ENCODE data around the gene RERG. TPM values are rescaled to one million over a fixed set of nuclear protein-coding genes. Genes with fewer than 3 reads are reported as not detected.

The RERG gene
- total RNA-seq, 4 donors from 2014 or later: 61.6 to 236 (median 150) TPM

DNA sequence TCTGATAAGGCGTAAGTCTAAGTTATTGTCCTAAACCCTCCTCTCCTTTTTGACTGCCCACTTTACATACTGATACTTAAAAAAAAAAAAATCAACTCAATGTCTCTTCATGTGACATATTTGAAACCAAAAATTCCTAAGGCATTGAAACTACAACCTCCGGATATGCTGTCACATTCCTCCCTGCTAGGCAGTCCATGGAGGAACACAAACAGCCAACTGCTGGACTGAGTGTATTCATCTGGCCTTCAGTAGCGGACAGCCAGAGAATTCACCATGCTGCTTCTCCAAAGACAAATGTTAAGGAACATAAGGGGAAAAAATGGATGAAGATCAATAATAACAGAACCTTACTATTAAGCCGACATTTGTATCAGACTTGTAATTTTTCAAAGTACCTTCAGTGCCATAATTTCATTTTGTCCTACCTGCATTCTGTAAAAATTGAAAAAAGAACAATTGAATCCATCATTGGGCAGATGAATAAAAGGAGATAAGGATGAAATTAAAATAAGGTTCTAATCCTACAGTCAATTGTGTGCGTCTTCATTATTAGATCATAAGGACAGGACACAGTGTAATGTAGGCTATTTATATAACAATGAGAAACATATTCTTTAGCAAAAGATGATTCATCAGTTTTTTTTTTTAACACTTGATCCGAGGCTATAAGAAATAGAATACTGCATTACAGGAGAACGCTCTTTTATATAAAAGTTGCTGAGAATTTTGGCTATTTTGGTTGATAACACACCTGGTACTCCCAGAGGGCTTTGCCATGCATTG, 12.2 kb downstream of the RERG start:
- H3K27ac ChIP-seq: peak overlapping the region; percentile 83 to 95
- no peaks in the 10 kb centered on the region for H3K36me3 ChIP-seq
- H3K27me3 ChIP-seq: no peaks in the 10 kb centered on the region
- no peak overlapping the region for H3K4me3 ChIP-seq
- H3K9me3 ChIP-seq: no peaks in the 10 kb centered on the region
- H3K4me1 ChIP-seq: peaks cover 17 to 25% of the 10 kb centered on the region in 2 donors
- no peak for DNase-seq
- intact Hi-C loops (cut with DNase I; ENCODE audit: low total_unique reads): no loop called here
- TF ChIP-seq, protein P1, sequence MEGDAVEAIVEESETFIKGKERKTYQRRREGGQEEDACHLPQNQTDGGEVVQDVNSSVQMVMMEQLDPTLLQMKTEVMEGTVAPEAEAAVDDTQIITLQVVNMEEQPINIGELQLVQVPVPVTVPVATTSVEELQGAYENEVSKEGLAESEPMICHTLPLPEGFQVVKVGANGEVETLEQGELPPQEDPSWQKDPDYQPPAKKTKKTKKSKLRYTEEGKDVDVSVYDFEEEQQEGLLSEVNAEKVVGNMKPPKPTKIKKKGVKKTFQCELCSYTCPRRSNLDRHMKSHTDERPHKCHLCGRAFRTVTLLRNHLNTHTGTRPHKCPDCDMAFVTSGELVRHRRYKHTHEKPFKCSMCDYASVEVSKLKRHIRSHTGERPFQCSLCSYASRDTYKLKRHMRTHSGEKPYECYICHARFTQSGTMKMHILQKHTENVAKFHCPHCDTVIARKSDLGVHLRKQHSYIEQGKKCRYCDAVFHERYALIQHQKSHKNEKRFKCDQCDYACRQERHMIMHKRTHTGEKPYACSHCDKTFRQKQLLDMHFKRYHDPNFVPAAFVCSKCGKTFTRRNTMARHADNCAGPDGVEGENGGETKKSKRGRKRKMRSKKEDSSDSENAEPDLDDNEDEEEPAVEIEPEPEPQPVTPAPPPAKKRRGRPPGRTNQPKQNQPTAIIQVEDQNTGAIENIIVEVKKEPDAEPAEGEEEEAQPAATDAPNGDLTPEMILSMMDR (IDR thresholded peaks at IDR 0.05): no peak
- TF ChIP-seq POLR2A (IDR thresholded peaks at IDR 0.05): no peak

- no peak for TF ChIP-seq POLR2A (IDR thresholded peaks at IDR 0.05)
- TF ChIP-seq, protein P1 (IDR thresholded peaks at IDR 0.05): peak; percentile 16 to 53 (median 39)
- Histone ChIP-seq H3K27ac (peak overlapping the region; percentile 83 to 95), H3K4me3 (no peak overlapping the region), H3K27me3 (no peaks in the 10 kb centered on the region), H3K4me1 (peaks cover 17 to 32% of the 10 kb centered on the region in 2 donors), H3K9me3 (no peaks in the 10 kb centered on the region), H3K36me3 (no peaks in the 10 kb centered on the region)
- DNase-seq: no peak
- intact Hi-C loops (cut with DNase I; ENCODE audit: low total_unique reads): no loop called here
Measured at GRCh38 chr12:15208140-15208539, 13.1 kb downstream of the RERG start.

- H3K4me1 ChIP-seq: peaks cover 17 to 36% of the 10 kb centered on the region in 2 donors
- TF ChIP-seq POLR2A (IDR thresholded peaks at IDR 0.05): no peak
- TF ChIP-seq, protein P1 (IDR thresholded peaks at IDR 0.05): no peak
- no peaks in the 10 kb centered on the region for H3K36me3 ChIP-seq
- peak overlapping the region; percentile 83 to 95 for H3K27ac ChIP-seq
- H3K27me3 ChIP-seq: no peaks in the 10 kb centered on the region
- no peak overlapping the region for H3K4me3 ChIP-seq
- DNase-seq: no peak
- H3K9me3 ChIP-seq: no peaks in the 10 kb centered on the region
- intact Hi-C loops (cut with DNase I; ENCODE audit: low total_unique reads): no loop called here
Measured at GRCh38 chr12:15206831-15207389, 14.3 kb downstream of the RERG start.

DNA sequence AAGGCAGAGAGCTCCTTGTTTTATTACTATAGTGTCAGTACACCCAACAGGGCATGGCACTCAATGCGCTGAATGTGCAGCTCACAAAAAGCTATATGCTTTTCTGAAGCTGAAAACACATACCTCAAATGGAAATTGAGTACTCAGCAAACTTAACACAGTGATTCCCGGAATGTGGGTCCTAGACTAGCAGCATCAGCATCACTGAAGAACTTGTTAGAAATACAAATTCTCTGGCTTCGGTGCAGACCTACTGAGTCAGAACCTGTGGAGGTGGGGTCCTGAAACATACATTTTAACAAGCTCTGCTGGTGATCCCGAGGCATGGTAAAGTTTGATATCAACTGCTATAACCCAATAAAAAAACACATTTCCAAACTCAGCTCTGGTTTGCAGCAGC, 14.9 kb downstream of the RERG start:
- no peak for TF ChIP-seq POLR2A (IDR thresholded peaks at IDR 0.05)
- TF ChIP-seq, protein P1 (IDR thresholded peaks at IDR 0.05): no peak
- no peaks in the 10 kb centered on the region for H3K9me3 ChIP-seq
- H3K27me3 ChIP-seq: no peaks in the 10 kb centered on the region
- no peak overlapping the region for H3K4me3 ChIP-seq
- no peaks in the 10 kb centered on the region for H3K36me3 ChIP-seq
- peak overlapping the region; percentile 83 to 95 for H3K27ac ChIP-seq
- intact Hi-C loops (cut with DNase I; ENCODE audit: low total_unique reads): no loop called here
- DNase-seq: no peak
- peaks cover 17 to 36% of the 10 kb centered on the region in 2 donors for H3K4me1 ChIP-seq

GRCh38 chr12:15205341-15206010, 15.7 kb downstream of the RERG start:
- peaks cover 11 to 45% of the 10 kb centered on the region in 2 donors for H3K4me1 ChIP-seq
- no peak for TF ChIP-seq POLR2A (IDR thresholded peaks at IDR 0.05)
- TF ChIP-seq, protein P1 (IDR thresholded peaks at IDR 0.05): no peak
- H3K9me3 ChIP-seq: no peaks in the 10 kb centered on the region
- peak in 1 of 2 donors; percentile 77 for DNase-seq
- no peak overlapping the region for H3K4me3 ChIP-seq
- peak overlapping the region; percentile 83 to 95 for H3K27ac ChIP-seq
- no peaks in the 10 kb centered on the region for H3K27me3 ChIP-seq
- intact Hi-C loops (cut with DNase I; ENCODE audit: low total_unique reads): no loop called here
- H3K36me3 ChIP-seq: no peaks in the 10 kb centered on the region

Measured in uterus (tissue), 4 donors.